GM21723 (cell line): Measurements from ENCODE around the gene TREH.

Experiments used
- ATAC-seq: cut with Tn5 transposase; IDR thresholded peaks from one replicate; pipeline ENCODE4 v1.9.1; 2021; ENCODE audit warnings: mild to moderate bottlenecking, moderate library complexity; ENCODE audit not compliant: unreplicated experiment

The TREH gene

DNA sequence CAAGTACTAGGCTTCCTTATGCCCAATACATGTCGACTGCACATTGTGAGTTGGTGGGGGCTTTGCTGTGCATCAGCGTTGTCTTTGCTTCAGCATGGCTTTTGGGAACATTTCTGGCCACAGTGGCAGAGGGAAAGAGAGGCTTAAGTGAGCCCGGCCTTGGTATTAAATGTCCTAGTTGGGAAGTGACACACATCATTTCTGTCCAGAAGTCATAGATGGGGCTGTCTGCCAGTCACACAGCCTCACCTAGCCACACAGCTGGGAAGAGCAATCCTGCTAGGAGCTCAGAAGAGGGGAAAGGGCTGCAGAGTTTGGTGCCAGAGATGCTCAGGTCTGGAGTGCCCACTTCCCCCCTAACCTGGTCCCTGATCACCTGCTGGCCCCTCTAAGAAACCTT is 27.6 kb downstream of the TREH start:
- ATAC-seq, result no peak

DNA sequence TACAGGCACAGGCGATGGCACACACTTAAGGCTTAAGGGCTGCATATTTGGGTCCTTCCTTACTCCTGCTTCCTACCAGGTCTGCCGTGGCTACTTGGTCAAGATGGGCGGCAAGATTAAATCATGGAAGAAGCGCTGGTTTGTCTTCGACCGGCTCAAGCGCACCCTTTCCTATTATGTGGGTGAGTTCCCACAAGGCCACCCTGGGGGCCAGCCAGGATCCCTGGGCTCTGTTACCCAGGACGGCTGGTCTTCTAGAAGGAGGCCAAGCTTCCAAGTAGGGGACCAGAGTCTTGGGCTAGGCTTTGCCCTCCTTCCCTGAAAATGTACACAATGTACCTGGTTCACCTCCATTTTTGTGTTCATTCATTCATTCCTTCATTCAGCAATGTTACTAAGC is 29.1 kb downstream of the TREH start:
- no peak for ATAC-seq

DNA sequence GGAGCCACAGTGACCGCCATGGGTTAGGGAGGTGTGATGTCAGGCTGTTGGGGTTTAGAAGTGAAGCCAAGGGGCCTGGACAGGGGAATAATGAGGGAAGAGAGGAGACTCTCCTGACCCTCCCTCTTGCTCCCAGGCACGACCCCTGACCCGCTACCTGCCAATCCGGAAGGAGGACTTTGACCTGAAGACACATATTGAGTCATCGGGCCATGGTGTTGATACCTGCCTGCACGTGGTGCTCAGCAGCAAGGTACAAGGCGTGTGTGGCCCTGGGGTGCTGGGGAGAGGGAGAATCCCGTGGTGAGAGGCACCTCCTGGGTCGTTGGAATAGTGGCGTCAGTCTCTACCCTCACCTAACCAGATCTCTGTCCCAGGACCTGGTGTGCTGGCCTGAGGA is 29.5 kb downstream of the TREH start:
- no peak for ATAC-seq

DNA sequence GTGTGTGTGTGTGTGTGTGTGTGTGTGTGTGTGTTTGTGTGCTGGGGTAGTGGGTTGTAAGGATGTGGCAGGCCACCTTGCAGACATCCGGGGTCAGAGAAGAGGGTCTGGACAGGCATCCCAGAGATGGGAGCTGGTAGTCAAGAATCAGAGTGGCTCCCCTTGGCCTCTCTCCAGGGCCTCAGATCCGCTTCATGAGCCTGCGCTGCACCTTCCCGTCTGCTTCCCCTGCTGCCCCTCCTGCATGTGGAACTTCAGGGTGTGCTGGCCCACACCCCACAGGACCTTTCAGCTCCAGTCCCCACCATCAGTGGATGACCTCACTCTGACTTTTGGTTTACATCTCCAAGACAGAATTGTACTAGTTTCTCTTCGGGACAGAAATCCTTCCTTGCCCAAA is 31.2 kb downstream of the TREH start:
- no peak for ATAC-seq

- no peak for ATAC-seq
Measured at GRCh38 chr11:118646393-118646792, 33.1 kb downstream of the TREH start.

GRCh38 chr11:118645066-118645715 is 34.3 kb downstream of the TREH start:
- ATAC-seq, result no peak

DNA sequence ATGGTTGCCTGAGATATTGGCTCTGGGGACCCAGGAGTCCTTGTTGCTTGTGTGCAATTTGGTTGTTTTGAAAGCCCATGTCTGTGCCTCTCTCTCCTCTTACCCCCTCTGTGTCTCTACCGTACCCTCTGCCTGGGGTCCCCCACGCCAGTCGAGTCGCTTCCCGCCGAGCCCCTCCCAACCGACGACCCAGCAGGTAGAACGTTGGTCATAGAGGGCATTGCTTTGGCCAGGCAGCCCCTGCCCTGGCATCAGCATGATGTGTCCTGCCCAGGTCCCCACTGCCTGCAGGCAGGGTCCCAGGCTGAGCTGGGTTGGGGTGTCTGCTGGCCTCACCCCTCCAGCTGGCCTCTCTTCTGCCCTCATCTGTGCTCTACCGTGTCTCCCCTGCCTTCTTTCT is 35.0 kb downstream of the TREH start:
- ATAC-seq, result no peak

DNA sequence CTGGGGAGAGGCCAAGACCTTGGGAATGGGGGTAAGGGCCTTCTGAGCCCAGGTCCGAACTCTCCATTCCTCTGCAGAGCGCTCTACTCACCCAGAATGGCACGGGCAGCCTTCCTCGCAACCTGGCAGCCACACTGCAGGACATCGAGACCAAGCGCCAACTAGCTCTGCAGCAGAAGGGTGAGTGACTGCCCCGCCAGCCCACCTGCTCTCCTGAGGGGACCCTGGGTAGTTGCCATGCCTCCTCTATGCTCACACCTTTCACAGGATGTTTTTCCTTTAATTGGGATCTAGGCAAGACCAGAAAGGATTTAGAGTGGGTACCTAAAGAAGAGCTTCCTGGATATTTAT is 35.5 kb downstream of the TREH start:
- ATAC-seq, result no peak

- ATAC-seq, result no peak
Measured at GRCh38 chr11:118643142-118643994, 36.1 kb downstream of the TREH start.

DNA sequence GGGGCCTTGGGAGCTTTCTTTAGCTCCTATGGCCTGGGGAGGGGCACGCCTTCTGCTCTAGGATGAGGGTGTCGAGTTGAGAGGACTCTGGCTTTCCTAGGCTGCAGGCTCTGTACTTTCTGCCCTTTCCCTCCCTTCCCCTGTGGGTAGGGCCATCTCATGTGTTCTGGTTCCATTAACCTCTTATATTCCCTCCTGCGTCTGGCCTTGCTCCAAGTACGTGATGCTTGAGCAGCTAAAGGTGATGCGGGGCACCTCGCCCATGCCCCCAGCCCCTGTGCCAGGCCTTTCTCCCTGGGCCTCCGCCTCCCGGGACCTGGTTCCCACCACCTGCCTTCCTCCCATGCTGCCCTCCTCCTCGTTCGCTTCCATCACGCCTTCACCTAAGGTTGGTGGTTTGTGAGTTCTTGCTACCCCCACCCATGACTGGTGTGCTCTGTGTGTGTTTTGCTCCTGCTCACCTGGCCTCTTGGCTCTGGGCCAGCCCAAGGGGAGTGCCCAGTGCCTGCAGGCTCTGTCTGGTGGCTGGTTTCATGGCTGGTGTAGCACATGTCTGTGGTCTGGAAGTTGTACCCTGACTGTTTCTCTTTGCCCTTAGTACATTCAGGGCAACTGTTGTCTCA is 37.9 kb downstream of the TREH start:
- no peak for ATAC-seq

DNA sequence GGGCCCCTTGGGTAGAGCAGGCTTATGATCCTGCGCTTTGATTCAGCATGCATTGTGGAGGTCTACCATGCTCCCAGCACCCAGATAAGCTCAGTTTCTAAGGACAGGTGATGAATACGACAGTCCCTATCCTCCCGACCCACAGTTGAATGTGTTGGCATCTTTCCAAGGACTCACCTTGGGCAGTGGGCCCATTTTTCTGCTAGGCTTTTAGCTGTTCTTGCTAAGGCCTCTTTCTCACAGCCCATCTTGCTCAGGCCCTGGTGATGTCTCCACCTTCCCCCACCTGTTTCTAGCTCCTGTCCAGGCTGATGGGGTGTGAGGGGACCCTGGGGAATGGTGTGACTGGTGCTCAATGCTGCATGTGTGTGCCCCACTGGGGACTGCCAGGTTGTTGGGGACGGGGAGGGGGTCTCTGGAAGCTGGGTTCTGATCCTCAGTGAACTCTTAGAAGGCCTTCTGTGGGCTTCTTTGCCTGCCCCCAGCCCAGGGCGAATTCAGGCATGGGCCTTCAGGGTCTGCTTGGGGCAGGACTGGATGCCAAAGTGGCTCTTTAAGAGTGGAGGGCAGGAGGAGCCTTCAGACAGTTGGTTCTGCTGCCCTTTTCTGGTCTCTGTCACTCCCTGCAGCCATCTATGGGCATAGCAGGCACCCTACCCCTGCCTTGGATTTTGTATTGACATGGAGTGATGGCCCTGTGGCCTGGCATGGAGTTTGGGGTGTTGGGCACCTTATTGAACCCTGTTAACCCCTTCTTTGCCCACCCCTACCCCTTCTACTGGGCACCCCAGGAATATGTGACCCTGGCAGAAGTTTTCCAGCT is 38.9 kb downstream of the TREH start:
- ATAC-seq, result no peak

- no peak for ATAC-seq
Measured at GRCh38 chr11:118639899-118640298, 39.6 kb downstream of the TREH start.

GRCh38 chr11:118638726-118639125 is 40.7 kb downstream of the TREH start:
- no peak for ATAC-seq

DNA sequence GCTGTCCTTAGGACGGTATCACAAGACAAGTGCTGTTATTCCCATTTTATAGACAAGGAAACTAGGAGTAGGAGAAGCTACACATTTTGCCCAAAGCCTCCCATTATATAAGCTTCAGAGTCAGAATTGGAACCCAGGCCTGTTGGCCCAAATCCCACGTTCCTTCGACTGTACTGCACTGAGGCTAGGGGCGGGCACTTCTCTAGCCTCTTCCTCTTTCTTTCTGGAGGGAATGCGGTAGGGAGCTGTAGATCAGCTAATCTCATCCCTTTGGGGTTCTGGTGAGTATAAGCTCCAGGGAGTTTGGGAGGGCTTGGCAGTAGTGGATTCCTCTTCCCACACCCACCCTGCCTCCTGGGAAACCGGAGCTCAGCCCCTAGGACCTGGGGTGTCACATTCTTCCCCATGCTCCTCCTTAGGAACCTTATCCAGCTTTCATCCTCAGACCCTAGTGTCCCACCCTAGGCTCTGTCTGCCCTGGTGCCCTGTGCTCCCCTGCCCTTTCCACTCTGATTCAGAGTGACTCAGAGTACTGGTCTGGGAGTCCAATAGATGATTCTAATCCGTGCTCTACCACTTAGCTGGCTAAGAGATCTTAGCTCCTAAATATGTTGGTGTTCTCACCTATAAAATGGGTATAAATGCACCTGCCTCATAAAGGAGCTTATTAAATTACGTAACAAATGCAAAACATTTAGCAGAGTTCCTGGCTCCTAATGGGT is 42.7 kb downstream of the TREH start:
- no peak for ATAC-seq

DNA sequence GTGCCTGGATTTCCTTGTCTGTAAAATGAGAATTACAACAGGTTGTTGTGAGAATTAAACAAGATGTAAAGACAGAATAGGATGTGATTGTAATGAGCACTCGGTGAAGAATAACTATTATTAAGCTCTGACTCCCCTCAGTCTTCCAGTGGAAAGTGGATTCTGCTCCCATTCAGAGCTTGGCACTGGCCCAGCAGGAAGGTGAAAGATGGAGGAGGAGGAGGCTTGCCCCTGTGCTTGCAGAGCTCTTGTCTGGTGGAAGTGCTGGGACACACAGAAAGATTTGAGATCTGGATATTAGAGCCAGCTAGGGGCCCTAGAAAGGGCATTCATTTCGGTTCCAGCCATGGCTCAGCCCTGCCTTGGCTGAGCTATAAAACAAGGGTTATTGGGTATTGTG is 43.8 kb downstream of the TREH start:
- no peak for ATAC-seq

GRCh38 chr11:118635237-118635591 is 44.2 kb downstream of the TREH start:
- no peak for ATAC-seq

- ATAC-seq, result no peak
Measured at GRCh38 chr11:118634431-118635236, 44.8 kb downstream of the TREH start.

DNA sequence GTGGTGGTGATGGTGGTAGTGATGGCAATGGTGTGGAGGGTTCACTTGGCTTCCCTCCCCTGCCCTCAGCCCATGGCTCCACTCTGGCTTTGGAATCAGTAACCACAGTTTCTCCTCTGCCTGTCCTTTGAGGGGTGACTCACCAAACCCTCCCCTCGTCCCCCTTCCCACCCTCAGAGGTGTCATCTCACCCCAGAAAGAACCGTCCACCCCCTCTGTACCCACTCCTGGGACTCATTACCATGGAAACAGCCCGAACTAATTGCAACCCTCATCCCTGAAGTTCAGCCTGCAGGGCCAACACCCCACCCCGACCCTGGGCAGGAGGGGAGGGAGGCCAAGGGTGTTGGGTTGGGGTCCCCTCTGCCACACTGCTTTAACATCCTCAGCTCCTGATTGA is 45.5 kb downstream of the TREH start:
- ATAC-seq, result no peak

GRCh38 chr11:118633319-118633690 is 46.1 kb downstream of the TREH start:
- ATAC-seq, result no peak
